CD14-positive monocyte (primary cell): ENCODE data around the gene CCR3. TPM values are rescaled to one million over a fixed set of nuclear protein-coding genes. Genes with fewer than 3 reads are reported as not detected.

Experiments used
- DNase-seq, 3 donors: peaks; one replicate each; pipeline ENCODE4 v3.0.0-alpha.2; 2011 to 2022
- H2AFZ ChIP-seq: 2 replicates; pipeline ENCODE4 v1.6.0; 2012; ENCODE audit warnings: mild to moderate bottlenecking, low read depth, low read length, inconsistent platforms; ENCODE audit not compliant: insufficient read depth, poor library complexity, severe bottlenecking
- H3K27ac ChIP-seq, 2 donors: 1 replicate in 1 of 2; 2 replicates in 1 of 2; pipeline ENCODE4 v1.5.1; 2012 to 2013; ENCODE audit warnings: low read length in 2 of 2, control low read depth in 1 of 2, inconsistent platforms in 1 of 2, low read depth in 1 of 2, mild to moderate bottlenecking in 1 of 2
- H3K27me3 ChIP-seq, 2 donors: one replicate each; pipeline versions ENCODE4 v1.6.0 to v1.6.1; 2011 to 2013; ENCODE audit warnings: low read length in 2 of 2; ENCODE audit not compliant: control insufficient read depth in 2 of 2, insufficient read depth in 2 of 2
- H3K36me3 ChIP-seq, 2 donors: replicated peaks in 1 of 2; 1 replicate in 1 of 2; 2 replicates in 1 of 2; pipeline versions ENCODE4 v1.5.1 to v1.6.1; 2012 to 2013; ENCODE audit warnings: low read length in 2 of 2, control low read depth in 1 of 2, inconsistent platforms in 1 of 2, mild to moderate bottlenecking in 1 of 2; ENCODE audit not compliant: insufficient read depth in 2 of 2, control insufficient read depth in 1 of 2
- H3K4me1 ChIP-seq, 2 donors: 1 replicate in 1 of 2; 2 replicates in 1 of 2; pipeline versions ENCODE4 v1.5.1 to v1.6.1; 2012 to 2013; ENCODE audit warnings: low read length in 2 of 2, control low read depth in 1 of 2, inconsistent platforms in 1 of 2, mild to moderate bottlenecking in 1 of 2, moderate library complexity in 1 of 2; ENCODE audit not compliant: insufficient read depth in 2 of 2, control insufficient read depth in 1 of 2
- H3K4me2 ChIP-seq: replicated peaks from 2 replicates; pipeline ENCODE3; 2012; ENCODE audit warnings: low read length, moderate library complexity, mild to moderate bottlenecking; ENCODE audit not compliant: poor library complexity, severe bottlenecking; ENCODE audit errors: extremely low read depth
- H3K4me3 ChIP-seq, 3 experiments: fragments of 200-600 bp in 1 of 3; sonication (generic) in 1 of 3; replicated peaks in 1 of 3; 1 replicate in 2 of 3; 2 replicates in 1 of 3; pipeline ENCODE4 v1.5.1; 2011 to 2013; ENCODE audit warnings: low read length in 3 of 3, mild to moderate bottlenecking in 3 of 3, control low read depth in 2 of 3, low read depth in 2 of 3, inconsistent platforms in 1 of 3, moderate library complexity in 1 of 3
- H3K79me2 ChIP-seq: 2 replicates; pipeline ENCODE4 v1.6.0; 2012; ENCODE audit warnings: mild to moderate bottlenecking, control low read depth, inconsistent platforms, low read length, moderate library complexity; ENCODE audit not compliant: insufficient read depth
- H3K9ac ChIP-seq: 2 replicates; pipeline ENCODE4 v1.6.0; 2017; ENCODE audit warnings: low read length, mild to moderate bottlenecking; ENCODE audit not compliant: insufficient read depth, poor library complexity, severe bottlenecking
- H3K9me3 ChIP-seq, 2 donors: replicated peaks in 1 of 2; 1 replicate in 1 of 2; 2 replicates in 1 of 2; pipeline versions ENCODE4 v1.5.1 to v1.6.1; 2012 to 2013; ENCODE audit warnings: low read length in 2 of 2, control low read depth in 1 of 2; ENCODE audit not compliant: control insufficient read depth in 1 of 2, insufficient read depth in 1 of 2
- H4K20me1 ChIP-seq: 2 replicates; pipeline ENCODE4 v1.6.0; 2012; ENCODE audit warnings: mild to moderate bottlenecking, low read length, control low read depth, moderate library complexity; ENCODE audit not compliant: insufficient read depth
- H3K27ac Mint-ChIP-seq, 7 donors: one replicate each; pipeline ENCODE4 v1.8.0; 2020; ENCODE audit warnings: mild to moderate bottlenecking in 7 of 7, mixed read lengths in 7 of 7, moderate library complexity in 6 of 7, inconsistent platforms in 2 of 7
- H3K27me3 Mint-ChIP-seq, 3 donors: one replicate each; pipeline ENCODE4 v1.8.0; 2021 to 2022; ENCODE audit warnings: low read depth in 3 of 3, mild to moderate bottlenecking in 3 of 3, mixed read lengths in 3 of 3, moderate library complexity in 3 of 3, inconsistent platforms in 1 of 3
- H3K36me3 Mint-ChIP-seq, 2 donors: one replicate each; pipeline ENCODE4 v1.8.0; 2020; ENCODE audit warnings: mixed read lengths in 2 of 2, inconsistent platforms in 1 of 2, mild to moderate bottlenecking in 1 of 2
- H3K4me1 Mint-ChIP-seq: one replicate; pipeline ENCODE4 v1.8.0; 2020; ENCODE audit warnings: mild to moderate bottlenecking, mixed read lengths
- H3K4me3 Mint-ChIP-seq, 2 donors: one replicate each; pipeline ENCODE4 v1.8.0; 2020; ENCODE audit warnings: mild to moderate bottlenecking in 2 of 2, mixed read lengths in 2 of 2, moderate library complexity in 1 of 2
- H3K9me3 Mint-ChIP-seq, 7 donors: one replicate each; pipeline ENCODE4 v1.8.0; 2020 to 2022; ENCODE audit warnings: mixed read lengths in 7 of 7, mild to moderate bottlenecking in 6 of 7, moderate library complexity in 6 of 7, inconsistent platforms in 2 of 7
- WGBS: methylation state at CpG from one replicate; pipeline ENCODE4 v1.1.5; 2013; ENCODE audit warnings: missing lambda C conversion rate; ENCODE audit not compliant: insufficient coverage; 5-methylcytosine and 5-hydroxymethylcytosine counted together
- intact Hi-C, 2 donors: fragments of 100-400 bp; cut with micrococcal nuclease; formaldehyde crosslinking; loops; one replicate each; pipeline versions ENCODE4 v1.15.0 to v1.15.1; 2023
- polyA plus RNA-seq, 3 donors: library from polyadenylated mRNA; depleted of rRNA in 1 of 3; unstranded in 2 of 3; stranded (reverse) in 1 of 3; fragments of 300-500 nt in 2 of 3; fragments of >200 nt in 1 of 3; fragmentation: Illumina TruSeq in 2 of 3; gene quantifications; 1 replicate in 2 of 3; 2 replicates in 1 of 3; pipeline ENCODE4 v1.2.3, GENCODE V29; 2012 to 2021
- TF ChIP-seq, protein P1 (sequence below): fragments of 200-600 bp; IDR thresholded peaks from one replicate; pipeline ENCODE4 v1.8.0; 2022; ENCODE audit warnings: antibody characterized with exemption, mild to moderate bottlenecking

Gene CCR3
- polyA plus RNA-seq, 3 donors: 0.38 to 0.74 (median 0.44) TPM

DNA sequence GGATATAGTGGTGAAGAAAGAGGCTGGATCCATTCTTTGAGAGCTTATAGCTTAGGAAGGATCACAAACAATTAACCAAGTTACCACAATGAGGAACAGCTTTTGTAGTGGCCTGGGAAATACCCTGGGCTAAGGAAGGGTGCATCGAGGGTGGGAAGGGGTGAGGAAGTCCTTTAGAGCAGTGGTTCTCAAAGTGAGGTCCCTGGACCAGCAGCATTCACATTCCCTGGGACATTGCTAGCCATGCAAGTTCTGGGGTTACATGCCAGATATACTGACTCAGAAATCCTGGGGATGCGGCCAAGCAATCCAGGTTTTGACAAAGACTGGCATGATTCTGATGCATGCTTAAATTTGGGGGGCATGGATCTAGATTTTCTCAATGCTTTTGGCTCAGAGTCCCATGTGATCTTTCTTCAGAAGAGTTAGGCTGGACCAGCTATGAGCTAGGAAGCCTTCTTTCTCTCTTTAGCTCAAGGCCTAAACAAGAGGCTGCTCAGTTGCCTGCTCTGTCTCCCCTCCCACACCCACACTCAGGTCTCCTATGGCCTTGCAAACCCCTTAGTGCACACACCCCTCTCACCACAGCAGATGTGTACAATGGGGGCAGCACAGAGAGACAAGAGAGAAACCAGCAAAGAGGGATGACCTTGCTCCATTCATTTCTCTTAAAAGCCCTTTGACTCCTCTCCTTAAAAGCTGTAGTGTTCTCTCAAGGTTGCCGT, 32.4 kb upstream of the CCR3 start:
- peak overlapping the region; percentile 33 for H3K4me2 ChIP-seq
- TF ChIP-seq, protein P1, sequence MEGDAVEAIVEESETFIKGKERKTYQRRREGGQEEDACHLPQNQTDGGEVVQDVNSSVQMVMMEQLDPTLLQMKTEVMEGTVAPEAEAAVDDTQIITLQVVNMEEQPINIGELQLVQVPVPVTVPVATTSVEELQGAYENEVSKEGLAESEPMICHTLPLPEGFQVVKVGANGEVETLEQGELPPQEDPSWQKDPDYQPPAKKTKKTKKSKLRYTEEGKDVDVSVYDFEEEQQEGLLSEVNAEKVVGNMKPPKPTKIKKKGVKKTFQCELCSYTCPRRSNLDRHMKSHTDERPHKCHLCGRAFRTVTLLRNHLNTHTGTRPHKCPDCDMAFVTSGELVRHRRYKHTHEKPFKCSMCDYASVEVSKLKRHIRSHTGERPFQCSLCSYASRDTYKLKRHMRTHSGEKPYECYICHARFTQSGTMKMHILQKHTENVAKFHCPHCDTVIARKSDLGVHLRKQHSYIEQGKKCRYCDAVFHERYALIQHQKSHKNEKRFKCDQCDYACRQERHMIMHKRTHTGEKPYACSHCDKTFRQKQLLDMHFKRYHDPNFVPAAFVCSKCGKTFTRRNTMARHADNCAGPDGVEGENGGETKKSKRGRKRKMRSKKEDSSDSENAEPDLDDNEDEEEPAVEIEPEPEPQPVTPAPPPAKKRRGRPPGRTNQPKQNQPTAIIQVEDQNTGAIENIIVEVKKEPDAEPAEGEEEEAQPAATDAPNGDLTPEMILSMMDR: no peak
- H3K36me3 ChIP-seq: peaks cover 0 to 10% of the 10 kb centered on the region in 2 donors
- H3K9me3 Mint-ChIP-seq: peaks cover 0 to under 1% (median 0%) of the 10 kb centered on the region in 7 donors
- no peaks in the 10 kb centered on the region for H3K27me3 ChIP-seq
- 50% methylated on average over 2 of the region's 3 CpGs for WGBS
- H3K9me3 ChIP-seq: no peaks in the 10 kb centered on the region
- peaks cover 21 to 32% of the 10 kb centered on the region in 2 donors for H3K36me3 Mint-ChIP-seq
- peaks cover 3% of the 10 kb centered on the region for H4K20me1 ChIP-seq
- H3K27me3 Mint-ChIP-seq: peaks cover 0 to 2% (median 0%) of the 10 kb centered on the region in 3 donors
- peaks cover 35% of the 10 kb centered on the region for H3K79me2 ChIP-seq
- H3K27ac ChIP-seq: peak overlapping the region in 1 of 2 donors; percentile 96
- H3K27ac Mint-ChIP-seq: peak overlapping the region; percentile 96 to 100 (median 99)
- H2AFZ ChIP-seq: no peak overlapping the region
- H3K4me3 Mint-ChIP-seq: peak overlapping the region in 1 of 2 donors; percentile 57
- DNase-seq: peak; percentile 70 to 87 (median 74)
- peak overlapping the region in 1 of 3 experiments; percentile 82 for H3K4me3 ChIP-seq
- peaks cover 77 to 86% of the 10 kb centered on the region in 2 donors for H3K4me1 ChIP-seq
- intact Hi-C loops: loop anchor here (2.0 to 5.0 kb wide), 5 partner anchors 13 to 157 kb away; no protein-coding TSS in a partner anchor
- H3K9ac ChIP-seq: no peak overlapping the region
- H3K4me1 Mint-ChIP-seq: peaks cover 52% of the 10 kb centered on the region

DNA sequence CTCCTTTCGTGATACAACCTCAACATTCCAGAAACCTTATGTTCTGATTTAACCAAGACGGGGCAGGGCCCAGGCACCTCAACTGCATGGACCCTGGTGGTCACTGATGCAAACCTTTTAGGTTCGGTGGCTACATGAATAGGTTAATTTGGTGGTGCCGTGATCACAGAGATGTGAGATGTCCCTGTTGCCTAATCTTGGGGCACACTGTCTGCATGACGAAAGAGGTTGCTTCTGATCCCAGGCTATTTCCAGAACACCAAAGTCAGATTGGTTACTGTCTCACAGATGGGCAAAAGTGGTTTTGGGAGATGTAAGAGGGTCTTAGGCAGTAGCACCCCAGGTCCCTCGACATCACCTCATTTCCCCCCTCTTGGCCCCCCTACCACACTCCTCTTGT, 30.2 kb upstream of the CCR3 start:
- no peak overlapping the region for H3K27ac Mint-ChIP-seq
- peak overlapping the region in 1 of 2 donors; percentile 82 for H3K27ac ChIP-seq
- no peaks in the 10 kb centered on the region for H4K20me1 ChIP-seq
- H3K4me2 ChIP-seq: peak overlapping the region; percentile 10
- H3K36me3 Mint-ChIP-seq: peaks cover 4 to 10% of the 10 kb centered on the region in 2 donors
- H3K9me3 Mint-ChIP-seq: no peaks in the 10 kb centered on the region
- no peaks in the 10 kb centered on the region for H3K36me3 ChIP-seq
- no peak overlapping the region for H3K9ac ChIP-seq
- WGBS: 60% methylated on average over 3 of the region's 6 CpGs
- peaks cover 62 to 66% of the 10 kb centered on the region in 2 donors for H3K4me1 ChIP-seq
- intact Hi-C loops: loop anchor here in 1 of 2 donors (5.0 kb wide), 1 partner anchor 155 kb away; no protein-coding TSS in a partner anchor
- no peaks in the 10 kb centered on the region for H3K9me3 ChIP-seq
- TF ChIP-seq, protein P1: no peak
- H3K4me1 Mint-ChIP-seq: peaks cover 37% of the 10 kb centered on the region
- peak in 2 of 3 donors; percentile 63 to 71 for DNase-seq
- no peaks in the 10 kb centered on the region for H3K27me3 ChIP-seq
- no peak overlapping the region for H2AFZ ChIP-seq
- peaks cover 13% of the 10 kb centered on the region for H3K79me2 ChIP-seq
- no peak overlapping the region for H3K4me3 Mint-ChIP-seq
- H3K27me3 Mint-ChIP-seq: peaks cover 0 to 2% (median 0%) of the 10 kb centered on the region in 3 donors
- H3K4me3 ChIP-seq: peak overlapping the region in 1 of 3 experiments; percentile 32
